Activated CD4-positive, alpha-beta T cell treated with anti-CD3 and anti-CD28 coated beads, Interleukin-2, Interleukin-4, amounts not matched to agents 100 ng/mL and 50 ng/mL, durations not matched to agents 16 hours and 8 hours (primary cell): ENCODE measurements around the gene FAM180A.
"Not testable (repeated sequence)": the region's sequence is repeated elsewhere in the genome, so short reads cannot be mapped to it uniquely, and the experiment has no call there.

Experiments
- DNase-seq: peaks from one replicate; pipeline ENCODE4 v3.0.0-alpha.2; 2020; ENCODE audit warnings: low spot score

Gene FAM180A

DNA sequence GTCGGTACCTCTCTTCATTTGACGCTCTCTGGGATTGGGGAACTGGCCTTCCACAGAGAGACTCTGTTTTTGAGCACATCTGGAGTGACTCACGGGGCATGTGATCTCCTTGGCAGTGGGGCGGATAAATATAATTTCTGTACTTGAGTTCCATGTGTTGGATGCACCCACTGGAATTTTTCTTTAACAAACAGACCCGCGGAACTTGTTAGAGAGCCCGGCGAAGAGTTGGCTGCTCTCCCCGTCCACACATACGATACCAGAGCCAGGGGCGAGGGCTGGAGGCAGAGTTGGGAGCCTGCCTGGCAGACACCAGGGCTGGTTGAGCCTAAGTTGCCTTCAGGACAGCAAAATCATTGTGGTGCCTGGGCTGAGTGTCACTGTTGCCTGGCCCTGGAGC, at the start of gene FAM180A:
Gene FAM180A, minus strand, starts transcription at position 44 of the 400 bp plus-strand sequence. CDS start 233 bp downstream, outside the sequence.
- DNase-seq = no peak

- no peak for DNase-seq
These were observed 49.5 kb upstream of the FAM180A start for GRCh38 chr7:135798095-135798494.

DNA sequence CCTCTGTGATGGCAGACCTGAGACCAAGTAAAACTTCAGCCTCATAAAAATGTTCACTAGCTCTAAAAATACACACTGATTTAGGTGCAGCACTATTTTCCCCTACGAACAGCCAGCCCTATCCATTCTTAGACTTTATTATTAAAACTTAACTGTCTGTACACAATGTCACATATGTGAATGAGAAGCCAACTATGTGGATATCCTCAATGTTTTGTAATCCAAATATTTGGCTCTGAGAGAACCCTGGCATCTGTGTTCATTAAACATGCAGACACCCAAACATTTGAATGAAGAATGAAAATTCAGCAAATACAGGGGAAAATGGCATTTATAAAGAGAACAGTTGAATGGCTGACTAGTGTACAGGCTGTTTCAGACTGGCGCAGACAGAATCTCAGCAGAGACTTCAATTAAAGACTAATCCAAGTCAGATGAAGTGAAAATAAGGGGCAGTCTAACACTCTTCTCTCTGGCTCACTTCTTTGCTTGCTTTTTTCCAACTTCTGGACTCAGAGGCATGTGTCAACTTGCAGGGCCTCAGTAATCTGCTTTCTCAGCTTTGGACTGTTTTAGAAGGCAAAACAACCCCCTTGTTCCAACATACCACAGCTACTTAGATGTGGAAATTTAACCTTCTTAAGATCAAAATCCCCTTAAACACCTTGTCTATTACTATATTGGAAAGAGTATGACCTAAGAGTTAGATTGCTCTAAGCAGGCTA, 47.4 kb upstream of the FAM180A start:
- no peak for DNase-seq

DNA sequence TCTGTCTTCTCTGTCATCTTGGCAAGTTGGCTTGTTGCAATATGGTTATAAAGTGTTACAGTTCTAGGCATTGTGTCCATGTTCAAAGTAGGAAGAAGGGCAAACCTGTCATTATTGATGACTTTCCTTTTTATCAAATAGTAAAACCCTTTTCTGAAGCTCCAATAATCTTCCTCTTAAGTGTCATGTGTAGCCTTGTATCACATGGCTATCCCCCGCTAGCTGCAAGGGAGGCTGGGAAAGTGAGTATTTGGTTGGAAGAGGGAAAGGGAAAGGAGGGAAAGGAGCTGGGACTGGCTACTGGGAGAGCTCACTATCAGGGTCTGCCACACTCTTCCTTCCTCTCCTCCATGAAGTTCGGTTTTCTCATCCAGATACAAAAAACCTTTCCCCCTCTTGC, 45.2 kb upstream of the FAM180A start:
- DNase-seq = no peak

GRCh38 chr7:135792866-135793265, 44.3 kb upstream of the FAM180A start:
- DNase-seq = no peak

DNA sequence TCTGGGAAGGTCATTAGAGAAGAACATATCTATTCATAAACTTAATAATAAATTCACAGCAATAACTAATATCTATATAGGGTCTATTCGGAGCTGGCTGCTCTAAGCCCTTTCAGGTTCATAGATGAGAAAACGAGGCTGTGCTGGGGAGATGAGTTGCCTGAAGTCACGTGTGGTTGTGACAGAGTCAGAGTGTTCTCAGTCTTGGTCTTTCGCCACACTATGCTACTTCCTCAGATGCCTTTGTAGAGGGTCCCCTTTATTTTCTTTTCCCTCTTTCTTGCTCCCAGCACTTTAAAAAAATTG, 43.7 kb upstream of the FAM180A start:
- DNase-seq = no peak

DNA sequence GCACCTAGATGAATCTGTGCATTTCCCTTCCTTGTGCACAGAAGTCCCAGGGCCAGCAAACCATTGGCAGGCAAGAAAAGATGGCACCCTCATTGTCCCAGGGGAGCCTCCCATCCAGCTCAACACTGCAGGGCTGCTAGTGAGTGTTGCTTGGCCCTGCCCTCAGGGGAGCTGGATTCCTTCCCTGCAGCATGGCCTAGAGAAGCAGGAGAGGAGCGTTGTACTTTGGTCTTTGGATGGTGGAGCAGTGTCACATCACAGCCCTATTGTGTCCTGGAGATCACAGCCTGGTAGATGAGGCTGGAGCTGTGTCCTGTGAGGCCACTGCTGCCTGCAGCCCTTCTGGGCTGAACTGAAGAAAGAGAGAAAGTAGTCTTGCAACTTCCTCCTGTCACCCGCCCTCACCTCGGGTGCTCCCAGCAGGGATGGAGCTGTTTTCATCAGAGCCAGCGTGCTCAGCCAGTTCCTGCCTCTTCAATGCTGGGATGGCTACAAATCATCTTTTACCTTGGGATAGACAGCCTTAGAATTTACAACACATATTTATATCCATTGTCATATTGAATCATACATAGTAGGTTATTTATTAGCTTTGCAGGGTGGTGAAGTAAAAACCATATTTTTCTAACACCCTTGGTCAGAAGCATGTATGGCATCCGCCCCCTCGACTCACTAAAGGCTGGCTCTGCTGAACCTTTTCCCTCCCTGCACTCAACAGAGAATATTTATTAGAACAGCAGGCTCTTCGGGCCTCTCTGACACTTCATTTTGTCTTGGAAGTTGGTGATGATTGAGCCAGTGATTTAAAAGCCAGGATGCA, 43.1 kb upstream of the FAM180A start:
- no peak for DNase-seq

- DNase-seq = no peak
These were observed 41.9 kb upstream of the FAM180A start for GRCh38 chr7:135790371-135790977.

DNA sequence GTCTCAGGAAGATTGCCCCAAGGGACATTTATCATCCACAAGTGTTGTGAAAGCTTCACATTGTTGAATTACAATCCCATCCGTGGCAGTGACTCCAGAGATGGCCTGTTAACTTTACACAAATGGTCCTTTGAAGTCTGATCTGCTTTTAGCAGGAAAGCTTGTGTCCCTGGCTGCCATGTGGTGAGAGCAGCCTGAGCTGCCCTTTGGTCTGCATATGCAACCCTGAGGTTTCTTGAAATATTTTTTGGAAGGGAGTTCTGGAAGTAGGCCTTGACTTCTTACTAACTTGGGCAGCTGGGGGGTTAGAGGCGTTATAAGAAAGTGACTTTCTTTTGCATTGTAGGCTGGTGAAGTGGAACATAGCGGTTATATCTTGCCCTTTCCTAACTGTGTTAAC, 41.3 kb upstream of the FAM180A start:
- no peak for DNase-seq

DNA sequence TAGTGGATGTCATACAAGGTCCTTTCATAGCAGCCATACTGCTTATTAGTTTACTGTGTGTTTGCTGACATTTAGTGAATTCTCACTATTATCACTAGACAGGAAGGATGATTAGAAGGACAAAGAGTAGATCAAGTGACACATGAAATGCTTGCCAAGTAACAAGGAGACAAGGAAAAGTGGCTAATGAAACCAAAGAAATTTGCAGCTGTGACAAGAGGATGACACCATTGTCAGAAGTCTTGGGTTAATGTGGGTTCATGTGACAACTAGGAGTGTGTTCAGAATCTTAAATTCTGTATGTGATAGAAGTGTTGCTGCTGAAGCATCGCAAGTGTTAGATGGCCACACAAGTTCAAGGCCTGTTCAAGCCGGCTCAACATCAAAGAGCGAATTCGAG, 40.8 kb upstream of the FAM180A start:
- no peak for DNase-seq

- no peak for DNase-seq
These were observed 38.3 kb upstream of the FAM180A start for GRCh38 chr7:135786911-135787310.

DNA sequence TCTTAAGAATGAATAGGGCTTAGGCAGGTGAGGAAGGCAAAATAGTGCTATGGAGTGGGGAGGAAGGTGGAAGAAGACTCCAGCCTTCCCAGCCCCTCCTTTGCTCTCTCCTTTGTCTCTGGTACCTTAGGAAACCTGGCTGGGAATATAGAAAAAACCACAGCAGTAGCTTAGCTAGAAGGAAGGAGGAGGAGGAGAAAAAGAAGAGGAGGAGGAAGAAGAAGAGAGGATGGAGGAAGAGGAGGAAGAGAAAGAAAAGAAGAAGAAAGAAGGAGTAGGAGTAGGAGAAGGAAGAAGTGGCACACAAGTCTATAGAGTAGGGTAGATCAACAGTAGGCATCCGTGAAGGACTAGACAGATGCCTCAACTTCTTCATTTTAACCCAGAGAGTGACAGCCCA, 36.5 kb upstream of the FAM180A start:
- DNase-seq = no peak

- DNase-seq = no peak
These were observed 35.4 kb upstream of the FAM180A start for GRCh38 chr7:135784013-135784412.

- DNase-seq = no peak
These were observed 34.2 kb upstream of the FAM180A start for GRCh38 chr7:135782801-135783200.

DNA sequence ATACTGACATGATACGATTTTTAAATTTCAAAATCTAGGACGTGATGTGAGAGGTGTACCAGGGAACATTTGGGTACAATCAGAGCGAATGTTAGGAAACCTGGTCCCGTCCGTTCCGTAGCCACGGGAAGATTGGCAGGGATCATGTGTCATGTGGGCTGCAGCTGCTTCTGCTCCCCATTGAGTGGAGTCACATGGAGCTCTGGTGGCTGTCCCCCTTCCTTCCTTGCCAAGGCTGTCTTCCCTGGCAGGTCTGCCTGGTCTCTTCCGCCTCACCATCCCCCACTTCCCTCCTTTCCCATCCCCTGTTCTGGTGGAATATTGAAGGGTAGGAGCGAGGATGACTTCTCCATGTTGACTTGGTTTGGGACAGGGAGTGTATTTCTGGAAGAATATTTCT, 33.8 kb upstream of the FAM180A start:
- DNase-seq = no peak

DNA sequence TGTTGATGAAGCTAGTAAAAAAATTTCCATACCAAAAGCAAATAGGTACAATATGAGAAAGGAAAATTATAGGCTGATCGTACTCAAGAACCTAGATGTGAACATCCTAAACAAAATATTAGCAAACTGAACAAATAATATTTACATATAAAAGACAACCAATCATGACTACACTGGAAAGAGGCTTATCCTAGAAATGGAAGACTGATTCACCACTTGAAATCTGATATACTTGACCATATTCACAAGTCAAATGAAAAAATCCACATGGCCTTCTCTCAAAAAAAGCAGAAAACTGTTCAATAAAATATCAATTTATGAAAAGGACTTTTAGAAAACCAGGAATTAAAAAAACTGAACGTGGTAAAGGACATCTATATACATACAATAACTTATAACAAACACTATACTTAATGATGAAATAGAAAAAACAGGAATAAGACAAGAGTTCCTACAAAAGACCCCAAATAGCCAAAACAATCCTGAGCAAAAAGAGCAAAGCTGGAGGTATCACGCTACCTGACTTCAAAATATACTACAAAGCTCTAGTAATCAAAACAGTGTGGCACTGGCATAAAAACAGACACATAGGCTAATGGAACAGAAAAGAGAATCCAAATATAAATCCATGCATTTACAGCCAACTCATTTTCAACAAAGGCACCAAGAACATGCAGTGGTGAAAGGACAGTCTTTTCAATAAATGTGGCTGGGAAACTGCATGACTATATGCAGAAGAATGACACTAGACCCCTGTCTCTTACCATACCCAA, 29.2 kb upstream of the FAM180A start:
- no peak for DNase-seq

DNA sequence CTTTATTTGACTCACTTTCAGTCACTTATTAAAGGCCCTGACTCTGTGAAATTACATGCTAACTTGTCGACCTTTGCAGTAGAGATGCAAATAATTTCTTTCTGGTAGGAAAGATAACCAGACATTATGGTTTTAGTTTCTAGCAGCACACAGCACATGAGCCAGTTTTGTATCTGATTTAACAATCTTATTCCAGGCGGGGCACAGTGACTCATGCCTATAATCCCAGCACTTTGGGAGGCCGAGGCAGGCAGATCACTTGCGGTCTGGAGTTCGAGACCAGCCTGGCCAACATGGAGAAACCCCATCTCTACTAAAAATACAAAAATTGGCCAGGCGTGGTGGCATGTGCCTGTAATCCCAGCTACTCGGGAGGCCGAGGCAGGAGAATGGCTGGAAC, 27.3 kb upstream of the FAM180A start:
- not testable (repeated sequence) for DNase-seq

- no peak for DNase-seq
These were observed 26.6 kb upstream of the FAM180A start for GRCh38 chr7:135775230-135775629.

- no peak for DNase-seq
These were observed 25.7 kb upstream of the FAM180A start for GRCh38 chr7:135774284-135774683.

GRCh38 chr7:135773464-135773863, 24.9 kb upstream of the FAM180A start:
- DNase-seq = no peak

DNA sequence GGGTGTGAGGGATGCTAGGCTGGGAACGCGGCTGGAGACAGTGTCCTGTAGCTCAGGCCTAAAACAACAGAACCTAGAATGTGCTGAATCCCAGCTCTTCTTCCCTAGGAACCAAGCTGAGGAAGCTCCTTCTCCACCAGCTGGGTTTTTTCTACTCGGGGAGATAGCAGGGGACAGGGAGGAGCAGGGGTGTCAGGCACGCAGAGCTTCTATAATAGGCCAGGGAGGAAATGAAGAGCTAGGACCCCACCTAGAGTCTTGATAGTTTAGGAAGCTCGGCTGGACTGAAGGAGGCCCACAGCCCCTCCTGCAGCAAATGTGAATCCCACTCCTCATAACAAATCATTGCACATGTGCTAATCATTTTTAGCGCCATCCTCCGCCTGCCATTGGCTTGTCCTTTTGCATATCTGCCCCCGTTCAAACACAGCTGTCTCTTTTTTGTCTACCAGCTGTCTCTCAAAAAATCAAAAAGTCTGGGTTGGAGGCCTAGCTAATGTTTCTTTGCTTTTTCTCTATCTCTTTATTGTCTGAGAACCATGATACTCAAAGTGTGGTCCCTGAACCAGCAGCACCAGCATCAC, 24.1 kb upstream of the FAM180A start:
- DNase-seq = no peak
